Adrenal gland (tissue), 12 donors: Measurements from ENCODE around the gene LPCAT2. TPM values are rescaled to one million over a fixed set of nuclear protein-coding genes. Genes with fewer than 3 reads are reported as not detected.

ENCODE experiments used
- DNase-seq, 7 donors: peaks; one replicate each; pipeline ENCODE4 v3.0.0-alpha.2; 2019 to 2020
- H3K27ac ChIP-seq, 5 donors: fragments of 200-600 bp; sonication (generic) in 4 of 5; 1 replicate in 3 of 5; 2 replicates in 2 of 5; pipeline versions ENCODE4 v1.5.1 to v1.8.0; 2016 to 2020; ENCODE audit warnings: mild to moderate bottlenecking in 1 of 5
- H3K27me3 ChIP-seq: fragments of 200-600 bp; 2 replicates; pipeline ENCODE4 v1.8.0; 2021
- H3K36me3 ChIP-seq, 2 donors: fragments of 200-600 bp; replicated peaks in 1 of 2; 1 replicate in 1 of 2; 2 replicates in 1 of 2; pipeline versions ENCODE4 v1.5.1 to v1.8.0; 2018 to 2022
- H3K4me1 ChIP-seq, 2 donors: fragments of 200-600 bp; replicated peaks in 1 of 2; 1 replicate in 1 of 2; 2 replicates in 1 of 2; pipeline versions ENCODE4 v1.5.1 to v1.8.0; 2018 to 2021
- H3K4me3 ChIP-seq, 4 donors: fragments of 200-600 bp; sonication (generic) in 3 of 4; one replicate each; pipeline ENCODE4 v1.5.1; 2016 to 2018
- H3K9me3 ChIP-seq, 3 donors: fragments of 200-600 bp; sonication (generic) in 1 of 3; replicated peaks in 1 of 3; 1 replicate in 2 of 3; 2 replicates in 1 of 3; pipeline versions ENCODE4 v1.5.1 to v1.8.0; 2016 to 2021
- CTCF ChIP-seq, 6 experiments: fragments of 450-650 bp in 4 of 6; fragments of 200-600 bp in 2 of 6; sonication (generic) in 1 of 6; IDR thresholded peaks; 1 replicate in 5 of 6; 2 replicates in 1 of 6; pipeline versions ENCODE4 v1.5.1 to v1.8.0; 2016 to 2021; ENCODE audit warnings: antibody characterized with exemption in 6 of 6, mild to moderate bottlenecking in 2 of 6, moderate library complexity in 1 of 6
- POLR2A ChIP-seq, 2 donors: fragments of 450-650 bp; IDR thresholded peaks; one replicate each; pipeline ENCODE4 v1.6.1; 2017; ENCODE audit warnings: antibody characterized with exemption in 2 of 2, mild to moderate bottlenecking in 2 of 2, moderate library complexity in 1 of 2
- whole genome bisulfite sequencing, 4 donors: extraction: QIAGEN DNeasy Blood & Tissue Kit in 2 of 4; methylation state at CpG; one replicate each; pipeline versions ENCODE4 v1.1.5 to v1.1.7; 2013 to 2017; 5-methylcytosine and 5-hydroxymethylcytosine counted together
- intact Hi-C, 2 donors: fragments of 100-400 bp; cut with DNase I; formaldehyde crosslinking; loops; one replicate each; pipeline versions ENCODE4 v1.14.1 to v1.15.0; 2022 to 2023
- polyA plus RNA-seq, 3 donors: library from polyadenylated mRNA; stranded (reverse); fragments of 200-250 nt in 2 of 3; fragments of 350-450 nt in 1 of 3; fragmentation: Illumina TruSeq in 1 of 3; extraction: RNeasy Lipid Tissue Mini Kit (QIAGEN cat#74804) in 1 of 3; gene quantifications; one replicate each; pipeline ENCODE4 v1.2.3, GENCODE V29; 2013 to 2014
- total RNA-seq, 9 donors: library from RNA; depleted of rRNA in 4 of 9; stranded (reverse); fragments of >200 nt in 4 of 9; fragments of 120-200 nt in 1 of 9; fragmentation: NEBNext Ultra II Directional in 1 of 9; extraction: Animal tissue kit (Norgen Biotek cat#: 25700) in 1 of 9; gene quantifications; one replicate each; pipeline versions ENCODE4 v1.1.0 to v1.2.4, GENCODE V29; 2013 to 2023
- donor health status: healthy with polysubstance abuse.
- donor health status: Bipolar disorder and iron deficiency.
- donor health status: DM: yes; HTN: yes; CAD: no.
- donor health status: DM: no; HTN: no; CAD: no.
- donor health status: DM: no; HTN: no; CAD: no.
- donor health status: DM: yes; HTN: yes; CAD: no.

The LPCAT2 gene
- total and polyA plus RNA-seq, 12 donors: 7.1 to 33.1 (median 16.4) TPM

- Histone ChIP-seq H3K27me3 (no peaks in the 10 kb centered on the region), H3K27ac (no peak overlapping the region), H3K4me3 (no peak overlapping the region), H3K9me3 (no peaks in the 10 kb centered on the region), H3K36me3 (no peaks in the 10 kb centered on the region), H3K4me1 (peaks cover 0 to 4% of the 10 kb centered on the region in 2 donors)
- DNase-seq: no peak
- intact Hi-C loops: no loop called here
- WGBS, 4 donors: 79 to 98% (median 95%) methylated on average over 2 of the region's 2 CpGs
- TF ChIP-seq CTCF (IDR thresholded peaks at IDR 0.05): no peak
- no peak for TF ChIP-seq POLR2A (IDR thresholded peaks at IDR 0.05)
Measured at GRCh38 chr16:55623640-55624039, 114.8 kb downstream of the LPCAT2 start.

GRCh38 chr16:55624696-55625095 is 115.8 kb downstream of the LPCAT2 start:
- Histone ChIP-seq H3K27me3 (no peaks in the 10 kb centered on the region), H3K4me1 (peaks cover 0 to 4% of the 10 kb centered on the region in 2 donors), H3K27ac (no peak overlapping the region), H3K36me3 (no peaks in the 10 kb centered on the region), H3K9me3 (no peaks in the 10 kb centered on the region), H3K4me3 (no peak overlapping the region)
- WGBS, 4 donors: 89 to 96% (median 93%) methylated on average over 5 of the region's 5 CpGs
- DNase-seq: no peak
- TF ChIP-seq POLR2A (IDR thresholded peaks at IDR 0.05): no peak
- no peak for TF ChIP-seq CTCF (IDR thresholded peaks at IDR 0.05)
- intact Hi-C loops: no loop called here

DNA sequence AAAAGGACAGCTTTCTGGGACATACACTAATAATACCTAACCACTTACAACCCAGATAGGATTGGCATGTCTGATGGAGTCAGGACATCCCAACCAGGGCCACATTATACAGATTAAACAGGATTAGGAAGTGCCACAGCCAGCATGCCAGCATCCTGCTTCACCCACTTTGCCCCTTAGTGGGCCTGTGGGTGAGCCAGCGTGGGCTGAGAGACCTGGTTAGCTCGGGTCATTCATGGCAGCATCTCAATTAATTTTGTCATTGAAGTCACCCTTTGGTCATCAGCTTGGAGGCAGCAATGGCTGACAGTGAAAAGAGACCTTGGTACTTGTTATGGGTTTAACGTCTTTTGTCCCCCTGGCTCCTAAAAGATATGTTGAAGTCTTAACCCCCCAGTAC is 117.0 kb downstream of the LPCAT2 start:
- no peak overlapping the region for H3K4me3 ChIP-seq
- H3K36me3 ChIP-seq: no peaks in the 10 kb centered on the region
- TF ChIP-seq POLR2A (IDR thresholded peaks at IDR 0.05) (no peak), CTCF (IDR thresholded peaks at IDR 0.05) (no peak)
- no peak overlapping the region for H3K27ac ChIP-seq
- intact Hi-C loops: no loop called here
- DNase-seq: no peak
- H3K4me1 ChIP-seq: peaks cover 0 to 4% of the 10 kb centered on the region in 2 donors
- WGBS, 4 donors: 83 to 96% (median 92%) methylated on average over 3 of the region's 3 CpGs
- H3K9me3 ChIP-seq: no peaks in the 10 kb centered on the region
- no peaks in the 10 kb centered on the region for H3K27me3 ChIP-seq

GRCh38 chr16:55628306-55628968 is 119.6 kb downstream of the LPCAT2 start:
- Histone ChIP-seq H3K27ac (no peak overlapping the region), H3K27me3 (no peaks in the 10 kb centered on the region), H3K36me3 (no peaks in the 10 kb centered on the region), H3K9me3 (no peaks in the 10 kb centered on the region), H3K4me1 (no peaks in the 10 kb centered on the region), H3K4me3 (no peak overlapping the region)
- no peak for DNase-seq
- WGBS, 4 donors: 65 to 73% (median 69%) methylated on average over 6 of the region's 6 CpGs
- no peak for TF ChIP-seq POLR2A (IDR thresholded peaks at IDR 0.05)
- no peak for TF ChIP-seq CTCF (IDR thresholded peaks at IDR 0.05)
- intact Hi-C loops: no loop called here
